ENCODE measurements around the gene STK32C.
"Not testable (repeated sequence)": the region's sequence is repeated elsewhere in the genome, so short reads cannot be mapped to it uniquely, and the experiment has no call there.

The STK32C gene

GRCh38 chr10:132319853-132320653 lies 12.3 kb upstream of the STK32C start:
- DNase-seq (ENCODE audit: insufficient read length, low spot score) (no peak), FAIRE-seq (no peak)
- no peak for TF ChIP-seq CTCF (IDR thresholded peaks at IDR 0.05; ENCODE audit: insufficient read depth, missing control alignments)

DNA sequence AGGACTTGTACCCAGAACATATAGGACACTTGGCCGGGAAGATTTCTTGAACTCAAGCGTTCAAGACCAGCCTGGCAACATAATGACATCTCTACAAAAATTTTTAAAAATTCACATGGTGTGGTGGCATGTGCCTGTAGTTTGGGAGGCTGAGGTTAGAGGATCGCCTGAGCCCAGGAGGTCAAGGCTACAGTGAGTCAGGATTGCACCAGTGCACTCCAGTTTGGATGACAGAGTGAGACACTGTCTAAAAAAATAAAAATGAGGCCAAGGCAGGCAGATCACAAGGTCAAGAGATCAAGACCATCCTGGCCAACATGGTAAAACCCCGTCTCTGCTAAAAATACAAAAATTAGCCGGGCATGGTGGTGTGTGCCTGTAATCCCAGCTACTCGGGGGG lies 9.7 kb upstream of the STK32C start:
- FAIRE-seq; DNase-seq (ENCODE audit: insufficient read length, low spot score): not testable (repeated sequence)

DNA sequence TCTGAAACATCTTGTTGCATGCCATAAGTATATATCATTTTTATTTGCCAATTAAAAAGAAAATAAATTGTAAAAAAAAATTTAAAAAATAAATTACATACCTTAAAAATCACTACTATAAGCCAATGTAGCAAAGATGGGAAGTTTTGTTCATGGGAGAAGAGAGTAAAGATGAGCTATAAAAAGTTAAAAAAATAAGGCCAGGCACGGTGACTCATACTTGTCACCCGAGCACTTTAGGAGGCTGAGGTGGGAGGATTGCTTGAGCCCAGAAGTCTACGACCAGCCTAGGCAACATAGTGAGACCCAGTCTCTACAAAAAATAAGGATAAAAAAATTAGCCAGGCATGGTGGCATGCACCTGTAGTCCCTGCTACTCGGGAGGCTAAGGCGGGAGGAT lies 8.4 kb upstream of the STK32C start:
- FAIRE-seq: no peak
- no peak for TF ChIP-seq CTCF (IDR thresholded peaks at IDR 0.05; ENCODE audit: insufficient read depth, missing control alignments)
- no peak for DNase-seq (ENCODE audit: insufficient read length, low spot score)

DNA sequence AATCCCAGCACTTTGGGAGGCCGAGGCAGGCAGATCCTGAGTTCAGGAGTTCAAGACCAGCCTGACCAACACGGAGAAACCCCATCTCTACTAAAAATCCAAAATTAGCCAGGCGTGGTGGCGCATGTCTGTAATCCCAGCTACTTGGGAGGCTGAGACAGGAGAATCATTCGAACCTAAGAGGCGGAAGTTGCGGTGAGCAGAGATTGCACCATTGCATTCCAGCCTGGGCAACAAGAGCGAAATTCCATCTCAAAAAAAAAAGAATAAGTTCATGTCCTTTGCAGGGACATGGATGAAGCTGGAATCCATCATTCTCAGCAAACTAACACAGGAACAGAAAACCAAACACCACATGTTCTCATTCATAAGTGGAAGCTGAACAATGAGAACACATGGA lies 7.1 kb upstream of the STK32C start:
- not testable (repeated sequence) for FAIRE-seq; DNase-seq (ENCODE audit: insufficient read length, low spot score)

GRCh38 chr10:132314336-132314735 lies 6.6 kb upstream of the STK32C start:
- no peak for TF ChIP-seq CTCF (IDR thresholded peaks at IDR 0.05; ENCODE audit: insufficient read depth, missing control alignments)
- FAIRE-seq (no peak), DNase-seq (ENCODE audit: insufficient read length, low spot score) (no peak)

GRCh38 chr10:132313865-132314264 lies 6.1 kb upstream of the STK32C start:
- TF ChIP-seq CTCF (IDR thresholded peaks at IDR 0.05; ENCODE audit: insufficient read depth, missing control alignments): no peak
- no peak for DNase-seq (ENCODE audit: insufficient read length, low spot score)
- no peak for FAIRE-seq

DNA sequence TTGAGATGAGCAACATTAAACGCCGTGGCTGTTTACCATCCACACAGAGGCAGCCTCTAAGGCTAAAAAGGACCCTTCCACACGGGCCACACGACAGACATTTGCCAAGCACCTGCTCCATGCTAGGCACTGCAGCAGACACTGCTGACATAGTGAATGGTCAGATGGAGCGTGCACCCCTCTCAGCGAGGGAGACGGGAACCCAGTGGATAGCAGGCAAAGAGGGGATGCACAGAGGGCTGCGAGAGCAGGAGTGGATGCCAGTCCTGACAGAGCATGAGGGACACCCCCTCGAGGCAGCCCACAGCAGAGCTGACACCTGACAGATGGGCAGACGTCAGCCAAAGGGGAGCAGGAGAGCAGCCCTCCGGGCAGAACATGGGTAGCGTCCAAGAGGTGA lies 5.6 kb upstream of the STK32C start:
- FAIRE-seq (no peak), DNase-seq (ENCODE audit: insufficient read length, low spot score) (no peak)
- no peak for TF ChIP-seq CTCF (IDR thresholded peaks at IDR 0.05; ENCODE audit: insufficient read depth, missing control alignments)

- DNase-seq (ENCODE audit: insufficient read length, low spot score): no peak
- FAIRE-seq: no peak
- no peak for TF ChIP-seq CTCF (IDR thresholded peaks at IDR 0.05; ENCODE audit: insufficient read depth, missing control alignments)
Measured at GRCh38 chr10:132311338-132311939, 3.7 kb upstream of the STK32C start.
